SK-N-SH (cell line): ENCODE results near the gene SERTM1. TPM values are rescaled to one million over a fixed set of nuclear protein-coding genes. Genes with fewer than 3 reads are reported as not detected.

Experiments used
- CTCF ChIA-PET: fragments of 300-600, 350-600 bp; formaldehyde crosslinking; extraction: SDS; loops from one replicate; lab custom pipeline; 2021; lab: Yijun Ruan, JAX
- POLR2A ChIA-PET: fragments of 350-600 bp; sonication (Branson Sonifier 250); formaldehyde crosslinking; extraction: SDS; loops from one replicate; lab custom pipeline; 2020; ENCODE audit warnings: antibody characterized with exemption, inconsistent platforms; lab: Yijun Ruan, JAX
- DNase-seq: peaks from one replicate; pipeline ENCODE4 v3.0.0; 2012
- H2AFZ ChIP-seq: fragments of 200-600 bp; sonication (generic); 2 replicates; pipeline ENCODE4 v1.8.1; 2016; ENCODE audit warnings: antibody characterized with exemption, mild to moderate bottlenecking, low read depth
- H3F3A ChIP-seq: fragments of 200-600 bp; sonication (generic); replicated peaks from 2 replicates; pipeline ENCODE3; 2016; ENCODE audit warnings: antibody characterized with exemption, mild to moderate bottlenecking; ENCODE audit not compliant: insufficient read depth
- H3K27ac ChIP-seq, 2 experiments: fragments of 200-500 bp in 1 of 2; fragments of 200-600 bp in 1 of 2; sonication (Bioruptor generic) in 1 of 2; sonication (generic), shearing (Covaris generic) in 1 of 2; 2 replicates each; pipeline versions ENCODE4 v1.5.1 to v1.6.1; 2014 to 2016; ENCODE audit warnings: low read depth in 2 of 2, inconsistent platforms in 1 of 2, low read length in 1 of 2, mild to moderate bottlenecking in 1 of 2, mixed read lengths in 1 of 2
- H3K27me3 ChIP-seq: fragments of 200-600 bp; sonication (generic), shearing (Covaris generic); 2 replicates; pipeline ENCODE4 v1.6.1; 2016; ENCODE audit warnings: mixed run types; ENCODE audit not compliant: insufficient read depth
- H3K36me3 ChIP-seq, 2 experiments: fragments of 200-500 bp in 1 of 2; fragments of 200-600 bp in 1 of 2; sonication (Bioruptor generic) in 1 of 2; sonication (generic) in 1 of 2; replicated peaks in 1 of 2; 2 replicates each; pipeline versions ENCODE3 to v1.5.1; 2014 to 2016; ENCODE audit warnings: low read length in 1 of 2, mild to moderate bottlenecking in 1 of 2; ENCODE audit not compliant: insufficient read depth in 2 of 2, control insufficient read depth in 1 of 2
- H3K4me1 ChIP-seq, 2 experiments: fragments of 200-500 bp in 1 of 2; fragments of 200-600 bp in 1 of 2; sonication (Bioruptor generic) in 1 of 2; sonication (generic), shearing (Covaris generic) in 1 of 2; 2 replicates each; pipeline versions ENCODE4 v1.5.1 to v1.6.1; 2014 to 2016; ENCODE audit warnings: low read depth in 1 of 2, low read length in 1 of 2, mixed run types in 1 of 2; ENCODE audit not compliant: insufficient read depth in 2 of 2, control insufficient read depth in 1 of 2
- H3K4me2 ChIP-seq: fragments of 200-600 bp; sonication (generic), shearing (Covaris generic); 2 replicates; pipeline ENCODE4 v1.6.1; 2017; ENCODE audit warnings: mixed run types
- H3K4me3 ChIP-seq, 2 experiments: fragments of 200-500 bp in 1 of 2; fragments of 200-600 bp in 1 of 2; sonication (Bioruptor generic) in 1 of 2; sonication (generic), shearing (Covaris generic) in 1 of 2; 2 replicates each; pipeline versions ENCODE4 v1.5.1 to v1.8.1; 2014 to 2016; ENCODE audit warnings: low read depth in 2 of 2, inconsistent platforms in 1 of 2, low read length in 1 of 2, mild to moderate bottlenecking in 1 of 2, mixed read lengths in 1 of 2, moderate library complexity in 1 of 2
- H3K79me2 ChIP-seq: fragments of 200-600 bp; sonication (generic); 2 replicates; pipeline ENCODE4 v1.8.1; 2017; ENCODE audit warnings: mild to moderate bottlenecking; ENCODE audit not compliant: insufficient read depth
- H3K9ac ChIP-seq: fragments of 200-600 bp; sonication (generic); 2 replicates; pipeline ENCODE4 v1.6.1; 2017; ENCODE audit warnings: mixed run types
- H3K9me2 ChIP-seq: fragments of 200-600 bp; sonication (generic); 2 replicates; pipeline ENCODE4 v1.6.1; 2017; ENCODE audit warnings: mixed run types
- H3K9me3 ChIP-seq: fragments of 200-600 bp; sonication (generic); 2 replicates; pipeline ENCODE4 v1.6.1; 2017; ENCODE audit warnings: mixed run types, mild to moderate bottlenecking, moderate library complexity
- H4K20me1 ChIP-seq: fragments of 200-600 bp; sonication (generic); 2 replicates; pipeline ENCODE4 v1.6.1; 2017; ENCODE audit warnings: mild to moderate bottlenecking, mixed run types; ENCODE audit not compliant: insufficient read depth
- CHD2 ChIP-seq: fragments of 150-350 bp; IDR thresholded peaks from 2 replicates; pipeline ENCODE4 v1.6.1; 2018; ENCODE audit warnings: low read length; ENCODE audit not compliant: partially characterized antibody
- FOXJ3 ChIP-seq: sonication (generic); formaldehyde crosslinking; IDR thresholded peaks from 2 replicates; pipeline ENCODE4 v1.5.1; 2020; ENCODE audit warnings: mild to moderate bottlenecking, missing genetic modification reagents
- RCOR1 ChIP-seq: fragments of 150-350 bp; IDR thresholded peaks from 2 replicates; pipeline ENCODE4 v1.6.1; 2017; ENCODE audit warnings: antibody characterized with exemption, low read length
- RFX5 ChIP-seq: IDR thresholded peaks from 2 replicates; pipeline ENCODE4 v1.6.1; 2012; ENCODE audit warnings: mild to moderate bottlenecking, improper control_type of control experiment, low read length
- SIN3A ChIP-seq: IDR thresholded peaks from 2 replicates; pipeline ENCODE4 v1.6.1; 2012; ENCODE audit warnings: low read depth, mild to moderate bottlenecking, low read length, moderate library complexity, borderline replicate concordance
- SMC3 ChIP-seq: IDR thresholded peaks from 2 replicates; pipeline ENCODE4 v1.6.1; 2012; ENCODE audit warnings: low read depth, low read length, improper control_type of control experiment
- WGBS: methylation state at CpG from one replicate; pipeline ENCODE4 v1.1.6; 2017; ENCODE audit warnings: low lambda C conversion rate; 5-methylcytosine and 5-hydroxymethylcytosine counted together
- polyA plus RNA-seq, 3 experiments: library from polyadenylated mRNA; depleted of rRNA; stranded (reverse); fragments of >200 nt; gene quantifications; 2 replicates each; pipeline ENCODE4 v1.2.3, GENCODE V29; 2012
- TF ChIP-seq, protein P1 (sequence below): IDR thresholded peaks from 2 replicates; pipeline ENCODE4 v1.4.0; 2012; ENCODE audit warnings: low read depth
- TF ChIP-seq, protein P2 (sequence below): fragments of 150-350 bp; IDR thresholded peaks from 2 replicates; pipeline ENCODE4 v1.6.1; 2017; ENCODE audit warnings: antibody characterized with exemption, low read length, low read depth, borderline replicate concordance
- TF ChIP-seq, protein P3 (sequence below): fragments of 150-350 bp; IDR thresholded peaks from 2 replicates; pipeline ENCODE4 v1.6.1; 2016; ENCODE audit warnings: mild to moderate bottlenecking, low read depth, low read length
- TF ChIP-seq, protein P4 (sequence below): IDR thresholded peaks from 2 replicates; pipeline ENCODE4 v1.4.0; 2012; ENCODE audit warnings: low read depth, borderline replicate concordance

SERTM1 gene
- polyA plus RNA-seq, 1 of the 3 experiments (the other 2 are of a cell fraction): 0.05 TPM

DNA sequence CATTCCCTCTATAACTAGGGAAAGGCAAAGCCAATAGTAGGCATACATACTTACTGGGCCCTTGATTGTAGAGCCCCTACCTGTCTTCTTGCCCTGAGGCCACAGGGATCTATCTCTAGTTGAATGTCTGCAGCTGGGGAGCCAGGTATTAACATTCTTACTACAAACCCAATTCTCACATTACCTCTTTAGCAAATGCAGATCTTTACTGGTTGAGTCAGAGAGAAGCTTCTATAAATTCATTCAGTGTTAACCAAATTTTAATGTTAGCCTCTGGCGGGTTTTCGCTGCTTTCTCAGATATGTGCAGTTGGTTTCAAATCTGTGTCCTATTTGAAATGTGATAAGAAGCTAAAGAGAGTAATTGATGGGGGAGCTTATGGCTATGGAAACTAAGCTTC, 43.2 kb downstream of the SERTM1 start (continued):
- TF ChIP-seq SIN3A: no peak

DNA sequence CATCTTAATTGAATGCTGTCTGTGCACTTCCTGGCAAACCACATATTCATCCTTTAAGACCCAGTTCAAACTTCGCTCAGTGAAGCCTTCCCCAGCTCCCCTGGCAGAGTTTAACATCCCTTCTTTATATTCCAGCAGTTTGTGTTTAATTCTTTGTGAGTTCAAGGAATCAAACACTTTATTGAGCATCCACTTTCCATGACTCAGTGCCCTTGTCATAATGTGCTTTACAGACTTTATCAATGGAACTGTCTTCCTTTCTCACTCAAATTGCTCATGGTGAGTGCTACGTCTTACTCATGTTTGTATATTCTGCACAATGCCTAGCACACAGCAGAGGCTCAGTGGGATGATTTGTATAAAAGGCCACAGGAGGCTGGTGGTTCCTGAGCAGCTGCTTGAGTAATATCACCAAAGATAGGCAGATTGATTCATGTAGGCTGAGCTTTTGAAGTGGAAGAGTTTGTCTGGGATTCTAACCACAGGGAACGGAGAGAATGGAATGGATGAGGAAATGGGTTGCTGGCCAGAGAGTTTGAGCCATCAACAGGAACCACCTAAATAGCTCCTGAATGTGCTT, 44.2 kb downstream of the SERTM1 start:
- Histone ChIP-seq H3K36me3 (no peaks in the 10 kb centered on the region), H2AFZ (no peak overlapping the region), H3K4me3 (no peak overlapping the region), H3K9me2 (no peaks in the 10 kb centered on the region), H3K9ac (no peak overlapping the region), H3K4me2 (no peak overlapping the region), H3K27ac (no peak overlapping the region), H3K4me1 (peaks cover 0 to 18% of the 10 kb centered on the region in 2 experiments; a peak in 1 of 4 replicates), H3F3A (no peaks in the 10 kb centered on the region), H3K9me3 (no peaks in the 10 kb centered on the region), H3K27me3 (no peaks in the 10 kb centered on the region), H3K79me2 (no peaks in the 10 kb centered on the region), H4K20me1 (no peaks in the 10 kb centered on the region)
- DNase-seq: no peak
- 26% methylated on average over 3 of the region's 3 CpGs for WGBS
- ChIA-PET POLR2A (no interaction called here), CTCF (interaction anchor here (0.7 to 2.0 kb wide), 3 partner anchors 18 to 298 kb away, joined by 4 to 13 read pairs (median 5); no protein-coding TSS in a partner anchor)
- TF ChIP-seq, protein P1, sequence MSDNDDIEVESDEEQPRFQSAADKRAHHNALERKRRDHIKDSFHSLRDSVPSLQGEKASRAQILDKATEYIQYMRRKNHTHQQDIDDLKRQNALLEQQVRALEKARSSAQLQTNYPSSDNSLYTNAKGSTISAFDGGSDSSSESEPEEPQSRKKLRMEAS: no peak
- TF ChIP-seq SMC3 (no peak), RCOR1 (no peak), SIN3A (no peak), FOXJ3 (CRISPR knock-in tag) (no peak), CHD2 (no peak), RFX5 (no peak)
- TF ChIP-seq, protein P2, sequence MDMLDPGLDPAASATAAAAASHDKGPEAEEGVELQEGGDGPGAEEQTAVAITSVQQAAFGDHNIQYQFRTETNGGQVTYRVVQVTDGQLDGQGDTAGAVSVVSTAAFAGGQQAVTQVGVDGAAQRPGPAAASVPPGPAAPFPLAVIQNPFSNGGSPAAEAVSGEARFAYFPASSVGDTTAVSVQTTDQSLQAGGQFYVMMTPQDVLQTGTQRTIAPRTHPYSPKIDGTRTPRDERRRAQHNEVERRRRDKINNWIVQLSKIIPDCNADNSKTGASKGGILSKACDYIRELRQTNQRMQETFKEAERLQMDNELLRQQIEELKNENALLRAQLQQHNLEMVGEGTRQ: no peak
- TF ChIP-seq, protein P3, sequence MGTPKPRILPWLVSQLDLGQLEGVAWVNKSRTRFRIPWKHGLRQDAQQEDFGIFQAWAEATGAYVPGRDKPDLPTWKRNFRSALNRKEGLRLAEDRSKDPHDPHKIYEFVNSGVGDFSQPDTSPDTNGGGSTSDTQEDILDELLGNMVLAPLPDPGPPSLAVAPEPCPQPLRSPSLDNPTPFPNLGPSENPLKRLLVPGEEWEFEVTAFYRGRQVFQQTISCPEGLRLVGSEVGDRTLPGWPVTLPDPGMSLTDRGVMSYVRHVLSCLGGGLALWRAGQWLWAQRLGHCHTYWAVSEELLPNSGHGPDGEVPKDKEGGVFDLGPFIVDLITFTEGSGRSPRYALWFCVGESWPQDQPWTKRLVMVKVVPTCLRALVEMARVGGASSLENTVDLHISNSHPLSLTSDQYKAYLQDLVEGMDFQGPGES: no peak
- TF ChIP-seq, protein P4, sequence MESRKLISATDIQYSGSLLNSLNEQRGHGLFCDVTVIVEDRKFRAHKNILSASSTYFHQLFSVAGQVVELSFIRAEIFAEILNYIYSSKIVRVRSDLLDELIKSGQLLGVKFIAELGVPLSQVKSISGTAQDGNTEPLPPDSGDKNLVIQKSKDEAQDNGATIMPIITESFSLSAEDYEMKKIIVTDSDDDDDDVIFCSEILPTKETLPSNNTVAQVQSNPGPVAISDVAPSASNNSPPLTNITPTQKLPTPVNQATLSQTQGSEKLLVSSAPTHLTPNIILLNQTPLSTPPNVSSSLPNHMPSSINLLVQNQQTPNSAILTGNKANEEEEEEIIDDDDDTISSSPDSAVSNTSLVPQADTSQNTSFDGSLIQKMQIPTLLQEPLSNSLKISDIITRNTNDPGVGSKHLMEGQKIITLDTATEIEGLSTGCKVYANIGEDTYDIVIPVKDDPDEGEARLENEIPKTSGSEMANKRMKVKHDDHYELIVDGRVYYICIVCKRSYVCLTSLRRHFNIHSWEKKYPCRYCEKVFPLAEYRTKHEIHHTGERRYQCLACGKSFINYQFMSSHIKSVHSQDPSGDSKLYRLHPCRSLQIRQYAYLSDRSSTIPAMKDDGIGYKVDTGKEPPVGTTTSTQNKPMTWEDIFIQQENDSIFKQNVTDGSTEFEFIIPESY: no peak
